Activated T-cell treated with anti-CD3 and anti-CD28 coated beads for 1 hour (primary cell): ENCODE results near the gene CCDC24.

Source experiments
- DNase-seq: peaks from one replicate; pipeline ENCODE4 v3.0.0-alpha.2; 2020; ENCODE audit warnings: low read depth

Gene CCDC24

DNA sequence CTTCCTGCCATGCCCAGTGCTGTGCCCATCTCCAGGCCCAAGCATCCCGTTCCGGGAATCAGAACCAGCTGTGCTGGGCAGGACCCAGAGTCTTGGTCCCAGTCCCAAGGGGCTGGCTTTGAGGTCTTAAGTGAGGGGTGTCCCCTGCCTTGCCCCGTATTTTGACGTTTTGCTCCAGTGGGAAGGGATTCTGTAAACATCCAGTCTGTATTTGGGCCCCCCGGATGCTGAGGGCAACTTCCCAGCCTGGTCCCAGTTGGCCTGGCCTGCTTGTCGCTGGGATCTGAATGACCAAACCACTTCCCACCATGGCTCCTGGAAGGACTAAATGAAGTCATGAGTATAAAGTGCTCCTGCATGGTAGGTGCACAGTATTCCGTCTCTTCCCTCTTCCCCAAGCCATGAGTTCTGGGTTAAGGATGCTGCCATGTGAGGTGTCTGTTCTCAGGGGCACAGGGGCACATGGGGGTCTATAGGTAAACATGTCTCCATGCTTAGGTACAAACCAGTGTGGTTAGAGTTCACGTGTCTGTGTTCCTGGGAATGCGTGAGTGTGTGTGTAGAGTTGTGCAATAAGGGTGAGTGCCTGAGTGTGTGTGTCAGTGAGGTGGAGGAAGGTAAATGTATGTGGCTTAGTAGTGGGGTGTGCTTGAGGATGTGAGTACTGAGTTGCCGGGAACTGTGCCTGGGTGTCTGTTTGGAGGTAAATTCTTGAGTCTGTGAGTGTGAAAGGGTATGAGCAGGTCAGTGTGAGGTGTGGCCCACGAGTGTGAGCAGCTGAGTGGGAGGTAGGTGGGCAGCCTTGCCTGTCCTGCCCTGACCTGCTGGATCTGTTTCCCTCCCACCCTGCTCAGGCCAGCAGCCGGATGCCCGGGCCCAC is 10.9 kb upstream of the CCDC24 start:
- DNase-seq: no peak

DNA sequence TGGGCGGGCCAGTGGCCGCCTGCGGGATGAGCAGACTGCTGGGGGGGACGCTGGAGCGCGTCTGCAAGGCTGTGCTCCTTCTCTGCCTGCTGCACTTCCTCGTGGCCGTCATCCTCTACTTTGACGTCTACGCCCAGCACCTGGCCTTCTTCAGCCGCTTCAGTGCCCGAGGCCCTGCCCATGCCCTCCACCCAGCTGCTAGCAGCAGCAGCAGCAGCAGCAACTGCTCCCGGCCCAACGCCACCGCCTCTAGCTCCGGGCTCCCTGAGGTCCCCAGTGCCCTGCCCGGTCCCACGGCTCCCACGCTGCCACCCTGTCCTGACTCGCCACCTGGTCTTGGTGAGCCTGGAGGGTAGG is 10.3 kb upstream of the CCDC24 start:
- no peak for DNase-seq

DNA sequence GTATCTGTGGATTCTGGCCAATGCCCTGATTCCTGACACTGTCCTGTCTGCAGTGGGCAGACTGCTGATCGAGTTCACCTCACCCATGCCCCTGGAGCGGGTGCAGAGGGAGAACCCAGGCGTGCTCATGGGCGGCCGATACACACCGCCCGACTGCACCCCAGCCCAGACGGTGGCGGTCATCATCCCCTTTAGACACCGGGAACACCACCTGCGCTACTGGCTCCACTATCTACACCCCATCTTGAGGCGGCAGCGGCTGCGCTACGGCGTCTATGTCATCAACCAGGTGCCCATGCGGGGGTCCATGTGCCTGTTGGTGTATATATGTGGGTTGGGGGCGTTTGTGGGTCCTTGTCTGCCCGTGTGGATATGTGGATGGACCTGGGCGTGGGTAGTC is 9.8 kb upstream of the CCDC24 start:
- DNase-seq: no peak

DNA sequence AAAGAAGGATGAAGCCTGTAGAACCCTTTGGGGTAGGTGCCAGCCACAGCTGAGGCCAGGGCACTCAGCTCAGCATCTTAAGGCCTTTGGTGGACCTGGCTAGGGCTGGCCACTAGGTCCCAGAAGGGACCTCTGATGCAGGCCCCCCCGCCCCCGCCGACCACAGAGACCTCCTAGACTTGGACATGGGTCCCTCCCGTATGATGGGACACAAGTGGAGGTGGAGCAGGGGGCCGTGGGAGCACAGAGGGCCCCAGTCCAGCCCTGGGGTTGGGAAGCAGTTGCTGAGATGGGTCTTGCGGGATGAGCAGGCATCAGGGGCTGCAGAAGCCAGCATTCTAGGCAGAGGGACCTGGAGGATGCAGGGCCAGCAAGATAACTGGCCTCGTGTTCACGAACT is 9.2 kb upstream of the CCDC24 start:
- DNase-seq: no peak

DNA sequence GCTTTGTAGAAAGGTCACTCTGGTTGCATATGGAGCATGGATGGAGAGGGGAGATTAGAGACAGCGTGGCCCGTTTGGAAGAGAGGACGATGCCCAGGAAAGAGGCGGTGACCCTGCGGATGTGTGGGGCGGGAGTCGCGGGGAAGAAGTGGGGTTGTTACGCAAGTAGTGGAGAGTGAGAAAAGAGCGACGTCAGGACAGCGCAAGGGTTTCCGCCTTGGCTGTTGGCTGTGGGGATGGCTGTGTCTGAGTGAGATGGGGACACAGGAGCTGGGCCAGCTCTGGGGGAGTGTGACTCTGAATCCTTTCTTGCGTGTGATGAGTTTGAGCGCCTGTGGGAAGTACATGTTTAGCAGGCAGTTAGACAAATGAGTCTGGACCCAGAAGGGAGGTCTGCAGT is 8.6 kb upstream of the CCDC24 start:
- no peak for DNase-seq

- DNase-seq: no peak
These were observed 8.0 kb upstream of the CCDC24 start for GRCh38 chr1:43983253-43983899.

DNA sequence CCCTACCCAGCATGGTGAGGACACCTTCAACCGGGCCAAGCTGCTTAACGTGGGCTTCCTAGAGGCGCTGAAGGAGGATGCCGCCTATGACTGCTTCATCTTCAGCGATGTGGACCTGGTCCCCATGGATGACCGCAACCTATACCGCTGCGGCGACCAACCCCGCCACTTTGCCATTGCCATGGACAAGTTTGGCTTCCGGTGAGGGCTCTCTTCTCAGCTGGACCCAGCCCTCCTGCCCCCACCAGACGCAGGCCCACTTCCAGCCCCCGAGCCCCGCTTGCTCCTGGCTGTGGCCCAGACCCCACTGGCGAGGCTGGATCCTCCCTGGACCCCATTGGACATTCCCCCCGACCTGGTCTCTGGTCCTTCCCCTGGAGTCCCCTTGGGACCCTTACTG is 6.5 kb upstream of the CCDC24 start:
- DNase-seq: no peak

- DNase-seq: no peak
These were observed 5.3 kb upstream of the CCDC24 start for GRCh38 chr1:43985984-43986595.

DNA sequence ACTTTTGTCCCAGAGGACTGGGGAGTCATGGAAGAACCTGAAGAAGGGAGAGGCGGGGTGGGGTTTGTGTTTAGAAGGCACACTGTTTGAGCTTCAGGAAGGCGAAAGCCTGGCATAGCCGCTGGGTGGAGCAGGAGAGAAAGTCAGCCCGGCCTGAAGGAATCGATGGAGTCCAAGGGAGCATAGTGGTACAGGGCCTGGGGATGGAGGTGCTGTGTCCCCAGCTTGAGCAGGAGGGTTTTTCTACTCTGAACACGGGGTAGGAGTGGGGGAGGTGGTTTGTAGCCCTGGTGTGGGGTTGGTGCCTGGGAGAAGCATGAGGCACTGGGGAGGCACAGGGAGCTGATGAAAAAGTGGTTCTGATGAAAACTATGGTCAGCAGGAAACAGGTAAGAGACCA is 4.7 kb upstream of the CCDC24 start:
- DNase-seq: no peak

DNA sequence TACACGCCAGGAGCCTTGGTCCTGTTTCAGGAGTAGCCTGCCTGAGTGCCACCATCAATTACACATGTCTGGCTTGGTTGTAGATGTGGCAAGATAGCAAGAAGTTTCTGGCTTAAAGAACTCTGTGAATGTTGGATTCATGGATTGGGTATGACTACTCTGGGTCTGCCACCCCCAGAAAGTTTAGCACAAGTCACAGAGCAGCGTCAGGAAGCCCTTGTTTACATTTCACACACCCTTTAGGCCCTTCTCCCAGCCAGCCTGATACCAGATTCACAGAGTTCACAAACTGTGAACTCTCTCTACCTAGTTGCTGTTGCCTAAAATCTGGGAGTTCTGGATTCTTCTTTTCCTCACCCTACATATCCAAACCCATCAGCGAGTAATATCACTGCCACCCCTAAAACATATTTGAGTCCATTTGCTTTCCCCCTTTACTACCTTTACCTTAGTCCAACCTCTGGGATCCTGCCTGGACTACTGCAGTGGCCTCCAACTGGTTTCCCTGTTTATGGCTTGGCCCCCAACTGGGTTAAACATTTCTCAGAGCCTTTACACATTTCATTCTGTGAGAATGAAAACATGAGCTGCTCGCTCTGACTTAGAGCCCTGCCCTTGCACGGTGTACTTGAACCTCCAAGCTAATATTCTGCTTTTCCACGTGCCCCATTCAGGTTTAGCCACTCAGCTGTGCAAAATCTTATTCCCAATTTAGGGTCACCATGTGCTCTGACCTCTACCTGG is 4.1 kb upstream of the CCDC24 start:
- no peak for DNase-seq

GRCh38 chr1:43990271-43991199 is 864 bp upstream of the CCDC24 start:
- no peak for DNase-seq

DNA sequence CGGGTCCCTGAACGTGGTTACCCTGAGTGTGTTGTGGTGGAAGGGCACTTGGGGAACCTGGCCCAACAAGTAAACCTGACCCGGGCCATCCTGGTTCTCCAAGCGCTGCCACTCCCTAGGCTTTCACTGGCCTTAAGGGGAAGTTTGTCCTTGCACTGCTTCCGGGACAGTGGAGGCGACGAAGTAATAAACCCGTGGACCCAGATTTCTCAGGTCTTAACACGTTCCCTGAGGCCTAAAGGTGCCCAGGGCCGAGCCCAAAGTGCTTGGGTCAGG is 261 bp upstream of the CCDC24 start:
- no peak for DNase-seq

GRCh38 chr1:43992232-43992995 is 1.0 kb downstream of the CCDC24 start:
- DNase-seq: no peak

- no peak for DNase-seq
These were observed 2.0 kb downstream of the CCDC24 start for GRCh38 chr1:43993206-43993914.

GRCh38 chr1:43994071-43994470 is 2.7 kb downstream of the CCDC24 start:
- no peak for DNase-seq

GRCh38 chr1:43994794-43995790 is 3.7 kb downstream of the CCDC24 start:
- DNase-seq: no peak

GRCh38 chr1:43995984-43996732 is 4.8 kb downstream of the CCDC24 start:
- no peak for DNase-seq

DNA sequence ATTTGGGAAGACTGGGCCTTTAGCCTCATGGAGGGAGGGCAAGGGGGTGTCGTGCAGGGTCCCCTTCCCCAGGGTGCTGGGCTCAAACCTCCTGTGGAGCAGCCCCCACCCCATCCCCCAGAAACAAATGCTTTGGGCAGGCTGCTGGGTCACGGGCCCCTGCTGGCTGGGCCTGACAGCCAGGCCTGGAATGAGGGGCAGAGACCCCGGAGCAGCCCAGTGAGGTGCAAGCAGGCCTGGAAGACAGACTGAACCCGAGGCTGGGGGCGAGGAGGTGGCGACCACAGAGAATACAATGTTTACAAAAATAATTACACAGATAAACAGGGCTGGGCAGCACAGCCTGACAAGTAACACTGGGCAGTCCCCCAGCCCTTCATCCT is 5.3 kb downstream of the CCDC24 start:
- no peak for DNase-seq
